Activated CD8-positive, alpha-beta T cell treated with anti-CD3 and anti-CD28 coated beads for 36 hours (primary cell): Measurements from ENCODE around the gene WFDC8. TPM values are rescaled to one million over a fixed set of nuclear protein-coding genes. Genes with fewer than 3 reads are reported as not detected.
"Not testable (repeated sequence)": the region's sequence is repeated elsewhere in the genome, so short reads cannot be mapped to it uniquely, and the experiment has no call there.

ENCODE experiments used
- ATAC-seq: fragments of 200-7000 bp; cut with Tn5 transposase; one replicate; pipeline ENCODE4 v1.10.0; 2021; ENCODE audit warnings: mild to moderate bottlenecking, moderate library complexity
- CTCF ChIA-PET: fragments of 350-600 bp; sonication (Branson Sonifier 250); formaldehyde crosslinking; loops from one replicate; lab custom pipeline; 2021; ENCODE audit warnings: antibody characterized with exemption; lab: Charles Lee
- POLR2A ChIA-PET: fragments of 350-600 bp; sonication (Branson Sonifier 250); formaldehyde crosslinking; loops from one replicate; lab custom pipeline; 2021; ENCODE audit warnings: antibody characterized with exemption; lab: Charles Lee
- DNase-seq: peaks from one replicate; pipeline ENCODE4 v3.0.0-alpha.2; 2020
- H3K27ac Mint-ChIP-seq: one replicate; pipeline ENCODE4 v1.8.0; 2021; ENCODE audit warnings: mild to moderate bottlenecking, mixed read lengths
- H3K27me3 Mint-ChIP-seq: one replicate; pipeline ENCODE4 v1.8.0; 2021; ENCODE audit warnings: mixed read lengths
- H3K36me3 Mint-ChIP-seq: one replicate; pipeline ENCODE4 v1.8.0; 2021; ENCODE audit warnings: low read depth, mixed read lengths
- H3K4me1 Mint-ChIP-seq: one replicate; pipeline ENCODE4 v1.8.0; 2021; ENCODE audit warnings: low read depth, mixed read lengths
- H3K4me3 Mint-ChIP-seq: one replicate; pipeline ENCODE4 v1.8.0; 2021; ENCODE audit warnings: mild to moderate bottlenecking, moderate library complexity, mixed read lengths
- H3K9me3 Mint-ChIP-seq: one replicate; pipeline ENCODE4 v1.8.0; 2021; ENCODE audit warnings: mixed read lengths
- CTCF ChIP-seq: fragments of 200-600 bp; IDR thresholded peaks from one replicate; pipeline ENCODE4 v1.8.0; 2022; ENCODE audit warnings: antibody characterized with exemption, mild to moderate bottlenecking
- intact Hi-C: fragments of 100-400 bp; cut with micrococcal nuclease; formaldehyde crosslinking; loops from one replicate; pipeline ENCODE4 v1.10.0; 2022
- total RNA-seq, 2 experiments: library from RNA; stranded (reverse); gene quantifications; one replicate each; pipeline ENCODE4 v1.2.3, GENCODE V29; 2021

The WFDC8 gene
- total RNA-seq, 2 experiments from 2014 or later, result not detected

DNA sequence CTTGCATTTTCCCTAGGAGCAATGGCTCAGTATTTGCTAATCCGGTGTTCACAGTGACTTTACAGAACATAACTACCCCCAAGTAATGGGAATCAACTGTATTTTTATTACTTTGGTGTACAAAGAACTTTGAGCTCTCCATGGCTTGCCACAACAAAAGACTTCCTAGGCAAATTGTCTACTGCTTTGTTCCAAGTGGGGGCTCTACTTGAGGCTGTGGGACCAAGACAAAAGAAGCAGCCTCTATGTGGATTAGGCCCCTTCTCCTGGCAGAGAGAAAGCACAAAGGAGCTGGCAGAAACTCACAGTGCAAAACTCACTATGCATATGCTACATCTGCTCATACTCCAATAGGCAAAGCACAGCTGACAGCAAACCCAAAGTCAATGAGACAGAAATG is 853 bp downstream of the WFDC8 start:
- TF ChIP-seq CTCF, result no peak

DNA sequence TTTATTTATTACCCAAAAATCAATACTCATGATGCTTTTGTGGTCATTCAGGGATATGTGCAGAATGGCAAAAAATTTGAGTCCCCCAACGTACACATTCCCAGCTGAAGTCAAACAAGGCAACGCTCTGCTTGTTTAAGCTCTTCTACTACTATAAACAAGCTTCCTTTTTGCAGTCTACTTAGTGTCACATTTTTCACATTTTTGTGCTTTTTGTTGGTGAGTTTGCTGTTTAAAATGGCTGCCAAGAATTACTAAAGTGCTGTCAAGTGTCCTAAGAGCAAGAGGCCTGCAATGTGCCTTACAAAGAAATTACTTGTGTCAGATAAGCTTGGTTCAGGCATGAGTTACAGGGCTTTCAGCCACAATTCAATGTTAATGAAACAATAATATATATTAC is 2.1 kb downstream of the WFDC8 start:
- TF ChIP-seq CTCF, result no peak
- no peak for DNase-seq
- POLR2A ChIA-PET, result no interaction called here
- no peaks in the 10 kb centered on the region for H3K4me1 Mint-ChIP-seq
- H3K36me3 Mint-ChIP-seq, result no peaks in the 10 kb centered on the region
- CTCF ChIA-PET, result no interaction called here
- no peak overlapping the region for H3K4me3 Mint-ChIP-seq
- intact Hi-C loops, result no loop called here
- ATAC-seq, result no peak
- no peak overlapping the region for H3K27ac Mint-ChIP-seq
- no peaks in the 10 kb centered on the region for H3K9me3 Mint-ChIP-seq
- peaks cover 17% of the 10 kb centered on the region for H3K27me3 Mint-ChIP-seq

More for the DNA sequence above, 853 bp downstream of the WFDC8 start:
- intact Hi-C loops, result no loop called here
- Mint-ChIP-seq H3K4me1 (no peaks in the 10 kb centered on the region), H3K27me3 (peaks cover 13% of the 10 kb centered on the region), H3K36me3 (no peaks in the 10 kb centered on the region), H3K27ac (no peak overlapping the region), H3K4me3 (no peak overlapping the region), H3K9me3 (no peaks in the 10 kb centered on the region)
- ATAC-seq (no peak), DNase-seq (no peak)
- POLR2A ChIA-PET, result no interaction called here
- CTCF ChIA-PET, result interaction anchor here (0.6 to 2.2 kb wide), 2 partner anchors 81 to 193 kb away, joined by 3 to 8 read pairs; no protein-coding TSS in a partner anchor

- intact Hi-C loops, result no loop called here
- TF ChIP-seq CTCF, result no peak
- ATAC-seq, result no peak
- peaks cover 18% of the 10 kb centered on the region for H3K27me3 Mint-ChIP-seq
- CTCF ChIA-PET, result no interaction called here
- no peaks in the 10 kb centered on the region for H3K9me3 Mint-ChIP-seq
- H3K4me3 Mint-ChIP-seq, result no peak overlapping the region
- H3K27ac Mint-ChIP-seq, result no peak overlapping the region
- POLR2A ChIA-PET, result no interaction called here
- DNase-seq, result no peak
- H3K4me1 Mint-ChIP-seq, result no peaks in the 10 kb centered on the region
- H3K36me3 Mint-ChIP-seq, result no peaks in the 10 kb centered on the region
Measured at GRCh38 chr20:45575931-45576330, 3.2 kb downstream of the WFDC8 start.

- DNase-seq, ATAC-seq, H3K4me3 Mint-ChIP-seq, intact Hi-C loops, POLR2A ChIA-PET, CTCF ChIA-PET, H3K27ac Mint-ChIP-seq, H3K4me1 Mint-ChIP-seq, H3K9me3 Mint-ChIP-seq, H3K36me3 Mint-ChIP-seq: not testable (repeated sequence)
- H3K27me3 Mint-ChIP-seq, result peaks cover 18% of the 10 kb centered on the region
Measured at GRCh38 chr20:45569650-45570049, 9.4 kb downstream of the WFDC8 start.

DNA sequence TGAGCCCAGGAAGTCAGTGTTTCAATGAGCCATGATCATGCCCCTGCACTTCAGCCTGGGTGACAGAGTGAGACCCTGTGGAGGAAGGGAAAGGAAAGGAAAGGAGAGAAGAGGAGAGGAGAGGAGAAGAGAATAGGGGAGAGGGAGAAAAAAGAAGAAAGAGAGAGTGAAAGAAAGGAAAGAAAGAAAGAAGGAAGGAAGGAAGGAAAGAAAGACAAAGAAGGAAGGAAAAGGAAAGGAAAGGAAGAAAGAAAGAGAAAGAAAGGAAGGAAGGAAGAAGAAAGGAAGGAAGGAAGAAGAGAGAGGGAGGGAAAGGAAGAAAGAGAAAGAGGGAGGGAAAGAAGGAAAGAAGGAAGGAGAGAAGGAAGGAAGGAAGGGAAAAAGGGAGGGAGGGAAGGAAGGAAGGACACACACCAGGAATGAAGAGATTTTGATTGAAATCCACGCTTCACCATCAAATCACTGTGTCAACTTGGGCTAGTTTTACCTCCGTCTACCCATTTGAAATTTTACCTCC is 14.3 kb downstream of the WFDC8 start:
- peaks cover 2% of the 10 kb centered on the region for H3K9me3 Mint-ChIP-seq
- no peak for ATAC-seq
- H3K4me1 Mint-ChIP-seq, result no peaks in the 10 kb centered on the region
- H3K27me3 Mint-ChIP-seq, result peaks cover 26% of the 10 kb centered on the region
- DNase-seq, result no peak
- H3K36me3 Mint-ChIP-seq, result no peaks in the 10 kb centered on the region
- no peak for TF ChIP-seq CTCF
- ChIA-PET POLR2A (no interaction called here), CTCF (interaction anchor here (1.0 kb wide), 1 partner anchor 206 kb away, joined by 3 read pairs; no protein-coding TSS in a partner anchor)
- no peak overlapping the region for H3K27ac Mint-ChIP-seq
- no peak overlapping the region for H3K4me3 Mint-ChIP-seq
- intact Hi-C loops, result no loop called here
